Effector CD8-positive, alpha-beta T cell (primary cell): Measurements from ENCODE around the gene CTNNBIP1.
"Not testable (repeated sequence)": the region's sequence is repeated elsewhere in the genome, so short reads cannot be mapped to it uniquely, and the experiment has no call there.

Experiments used
- DNase-seq: peaks from one replicate; lab custom pipeline; 2025; lab: John Stamatoyannopoulos, UW

Gene CTNNBIP1

GRCh38 chr1:9803003-9803918 is 106.8 kb downstream of the CTNNBIP1 start:
- DNase-seq: not testable (repeated sequence)

DNA sequence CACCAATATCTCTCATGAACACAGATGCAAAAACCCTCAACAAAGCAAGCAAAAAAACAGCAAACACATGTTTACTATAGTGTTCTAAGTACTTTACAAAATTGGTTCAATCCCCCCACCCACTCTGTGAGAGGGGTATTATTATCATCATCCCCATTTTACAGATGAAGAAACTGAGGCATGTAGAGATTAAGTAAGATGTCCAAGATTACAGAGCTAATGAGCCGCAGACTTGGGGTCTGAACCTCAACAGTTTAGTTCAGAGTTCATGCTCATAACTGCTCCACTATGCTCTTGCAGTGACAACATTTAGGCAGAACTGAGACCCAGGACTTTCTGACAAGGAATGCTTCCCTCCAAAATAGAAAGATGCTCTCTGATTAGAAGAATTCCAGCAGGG is 108.2 kb downstream of the CTNNBIP1 start:
- no peak for DNase-seq
